ENCODE data around the gene HTR6. TPM values are rescaled to one million over a fixed set of nuclear protein-coding genes. Genes with fewer than 3 reads are reported as not detected.
"Not testable (repeated sequence)": the region's sequence is repeated elsewhere in the genome, so short reads cannot be mapped to it uniquely, and the experiment has no call there.

The HTR6 gene
- total RNA-seq, 1 donor from 2014 or later, result not detected

- ATAC-seq, result no peak
- no peak for DNase-seq
- H3K27me3 ChIP-seq, result no peaks in the 10 kb centered on the region
- H3K36me3 ChIP-seq, result peaks cover 50% of the 10 kb centered on the region
- H3K27ac ChIP-seq, result no peak overlapping the region
- no peak for TF ChIP-seq CTCF (IDR thresholded peaks at IDR 0.05)
- H3K9me3 ChIP-seq, result no peaks in the 10 kb centered on the region
- no peak overlapping the region for H3K4me3 ChIP-seq
- no peaks in the 10 kb centered on the region for H3K4me1 ChIP-seq
- intact Hi-C loops (cut with DNase I), result no loop called here
Measured at GRCh38 chr1:19625291-19625937, 39.3 kb upstream of the HTR6 start.

GRCh38 chr1:19628879-19629278 lies 35.8 kb upstream of the HTR6 start:
- no peak for DNase-seq
- Histone ChIP-seq H3K9me3 (no peaks in the 10 kb centered on the region), H3K36me3 (peaks cover 41% of the 10 kb centered on the region)

GRCh38 chr1:19629357-19629756 lies 35.3 kb upstream of the HTR6 start:
- intact Hi-C loops (cut with DNase I), result no loop called here
- no peak for TF ChIP-seq CTCF (IDR thresholded peaks at IDR 0.05)
- H3K4me3 ChIP-seq, result no peak overlapping the region
- DNase-seq (no peak), ATAC-seq (no peak)
- no peaks in the 10 kb centered on the region for H3K4me1 ChIP-seq
- peaks cover 36% of the 10 kb centered on the region for H3K36me3 ChIP-seq
- no peaks in the 10 kb centered on the region for H3K9me3 ChIP-seq
- H3K27ac ChIP-seq, result no peak overlapping the region
- H3K27me3 ChIP-seq, result no peaks in the 10 kb centered on the region

More at GRCh38 chr1:19628879-19629278, 35.8 kb upstream of the HTR6 start:
- no peak for TF ChIP-seq CTCF (IDR thresholded peaks at IDR 0.05)
- no peak overlapping the region for H3K4me3 ChIP-seq
- no peaks in the 10 kb centered on the region for H3K4me1 ChIP-seq
- H3K27me3 ChIP-seq, result no peaks in the 10 kb centered on the region
- no peak overlapping the region for H3K27ac ChIP-seq
- ATAC-seq, result peak; percentile 62
- intact Hi-C loops (cut with DNase I), result no loop called here

GRCh38 chr1:19630192-19630591 lies 34.5 kb upstream of the HTR6 start:
- DNase-seq; H3K4me1 ChIP-seq; H3K4me3 ChIP-seq; ATAC-seq; H3K9me3 ChIP-seq; intact Hi-C loops (cut with DNase I); H3K27ac ChIP-seq; H3K27me3 ChIP-seq: not testable (repeated sequence)
- H3K36me3 ChIP-seq, result peaks cover 28% of the 10 kb centered on the region

GRCh38 chr1:19630720-19631395 lies 33.8 kb upstream of the HTR6 start:
- ATAC-seq (no peak), DNase-seq (no peak)
- Histone ChIP-seq H3K4me3 (no peak overlapping the region), H3K9me3 (no peaks in the 10 kb centered on the region), H3K4me1 (no peaks in the 10 kb centered on the region), H3K27ac (no peak overlapping the region), H3K36me3 (peaks cover 21% of the 10 kb centered on the region), H3K27me3 (no peaks in the 10 kb centered on the region)
- intact Hi-C loops (cut with DNase I), result no loop called here
- TF ChIP-seq CTCF (IDR thresholded peaks at IDR 0.05), result no peak

GRCh38 chr1:19632211-19632610 lies 32.5 kb upstream of the HTR6 start:
- Histone ChIP-seq H3K4me1 (no peaks in the 10 kb centered on the region), H3K27me3 (no peaks in the 10 kb centered on the region), H3K27ac (no peak overlapping the region), H3K9me3 (no peaks in the 10 kb centered on the region), H3K36me3 (peaks cover 9% of the 10 kb centered on the region), H3K4me3 (no peak overlapping the region)
- TF ChIP-seq CTCF (IDR thresholded peaks at IDR 0.05), result no peak
- intact Hi-C loops (cut with DNase I), result no loop called here
- DNase-seq (no peak), ATAC-seq (no peak)
